Motor neuron (in vitro differentiated cells): ENCODE measurements around the gene MACROD2. TPM values are rescaled to one million over a fixed set of nuclear protein-coding genes. Genes with fewer than 3 reads are reported as not detected.

Experiments used
- ATAC-seq, 8 experiments: fragments of 200-7000 bp; cut with Tn5 transposase; replicated peaks in 6 of 8; 2 replicates each; pipeline ENCODE4 v1.8.0; 2021; ENCODE audit warnings: mild to moderate bottlenecking in 8 of 8, moderate library complexity in 8 of 8
- H3K27ac ChIP-seq, 2 donors: fragments of 250-450 bp; sonication (Bioruptor Pico); 2 replicates each; pipeline ENCODE4 v1.9.0; 2021; ENCODE audit warnings: antibody characterized with exemption in 2 of 2, mild to moderate bottlenecking in 2 of 2, moderate library complexity in 1 of 2
- H3K4me1 ChIP-seq, 2 donors: fragments of 250-450 bp; sonication (Bioruptor Pico); replicated peaks in 1 of 2; 2 replicates each; pipeline ENCODE4 v1.6.1; 2021; ENCODE audit warnings: antibody characterized with exemption in 2 of 2, mild to moderate bottlenecking in 2 of 2, moderate library complexity in 1 of 2
- H3K4me3 ChIP-seq, 5 donors: fragments of 250-450 bp; sonication (Bioruptor Pico); 2 replicates each; pipeline ENCODE4 v1.9.0; 2021; ENCODE audit warnings: antibody characterized with exemption in 5 of 5, mild to moderate bottlenecking in 5 of 5, moderate library complexity in 4 of 5
- WGBS, 10 experiments: fragments of 450-650 bp; shearing (Covaris generic); methylation state at CpG; one replicate each; pipeline ENCODE4 v1.0.0; 2022; 5-methylcytosine and 5-hydroxymethylcytosine counted together
- in situ Hi-C, 9 experiments: fragments of 400-800 bp; cut with MboI; loops; one replicate each; pipeline ENCODE4 v1.15.0; 2021; ENCODE audit warnings: low sequenced_read_pairs in 9 of 9, low pct_unique_long_range_greater_than_20kb in 2 of 9; ENCODE audit not compliant: unreplicated experiment in 9 of 9
- total RNA-seq, 8 experiments: library from RNA; unstranded; fragments of 300-600 nt; gene quantifications; 2 replicates each; pipeline versions ENCODE4 v1.2.3 to v1.2.4, GENCODE V29; 2022

The MACROD2 gene
- total RNA-seq, 8 experiments from 2014 or later = 4.3 to 24.9 (median 10.4) TPM

GRCh38 chr20:15814911-15815310 is 1819.6 kb downstream of the MACROD2 start:
- H3K4me3 ChIP-seq = no peak overlapping the region
- H3K4me1 ChIP-seq = peaks cover 0 to 12% of the 10 kb centered on the region in 2 donors
- ATAC-seq = peak in 3 of 8 experiments; percentile 72 to 98 (median 98)
- WGBS, 10 experiments = 0 to 80% (median 37%) methylated on average over 1 to 2 of the region's 2 CpGs; no CpG with 5 or more reads in 3 of the 10 experiments
- in situ Hi-C loops = no loop called here
- H3K27ac ChIP-seq = no peak overlapping the region

GRCh38 chr20:15817351-15817750 is 1822.0 kb downstream of the MACROD2 start:
- no peak for ATAC-seq
- Histone ChIP-seq H3K4me3 (no peak overlapping the region), H3K4me1 (peaks cover 0 to 12% of the 10 kb centered on the region in 2 donors), H3K27ac (no peak overlapping the region)
- in situ Hi-C loops = no loop called here
- 25 to 100% (median 83%) methylated on average over 1 to 2 of the region's 2 CpGs; no CpG with 5 or more reads in 1 of the 10 experiments for WGBS, 10 experiments

GRCh38 chr20:15818651-15819071 is 1823.3 kb downstream of the MACROD2 start:
- ATAC-seq = peak in 2 of 8 experiments; percentile 46 to 56
- 57 to 83% (median 64%) methylated on average over 2 to 4 of the region's 4 CpGs; no CpG with 5 or more reads in 2 of the 10 experiments for WGBS, 10 experiments

GRCh38 chr20:15823718-15824117 is 1828.4 kb downstream of the MACROD2 start:
- WGBS, 10 experiments = 0 to 100% (median 49%) methylated on average over 1 to 2 of the region's 2 CpGs; no CpG with 5 or more reads in 4 of the 10 experiments
- peak in 3 of 8 experiments; percentile 32 to 92 (median 89) for ATAC-seq
- Histone ChIP-seq H3K27ac (no peak overlapping the region), H3K4me1 (peaks cover 0 to 19% of the 10 kb centered on the region in 2 donors), H3K4me3 (no peak overlapping the region)
- in situ Hi-C loops = no loop called here

More at GRCh38 chr20:15818651-15819071, 1823.3 kb downstream of the MACROD2 start:
- H3K27ac ChIP-seq = no peak overlapping the region
- no peak overlapping the region for H3K4me3 ChIP-seq
- in situ Hi-C loops = no loop called here
- peaks cover 0 to 25% of the 10 kb centered on the region in 2 donors for H3K4me1 ChIP-seq

GRCh38 chr20:15827628-15828027 is 1832.3 kb downstream of the MACROD2 start:
- H3K4me3 ChIP-seq = no peak overlapping the region
- no peak overlapping the region for H3K27ac ChIP-seq
- ATAC-seq = no peak
- in situ Hi-C loops = no loop called here
- H3K4me1 ChIP-seq = peaks cover 0 to 16% of the 10 kb centered on the region in 2 donors

- no peak for ATAC-seq
- no peak overlapping the region for H3K4me3 ChIP-seq
- in situ Hi-C loops = no loop called here
- no peak overlapping the region for H3K27ac ChIP-seq
- H3K4me1 ChIP-seq = no peaks in the 10 kb centered on the region
These were observed 1835.9 kb downstream of the MACROD2 start for GRCh38 chr20:15831201-15831600.

- no peak for ATAC-seq
- no peak overlapping the region for H3K4me3 ChIP-seq
- H3K4me1 ChIP-seq = no peaks in the 10 kb centered on the region
- 26 to 98% (median 70%) methylated on average over 1 to 5 of the region's 6 CpGs; no CpG with 5 or more reads in 2 of the 10 experiments for WGBS, 10 experiments
- H3K27ac ChIP-seq = no peak overlapping the region
- in situ Hi-C loops = no loop called here
These were observed 1837.2 kb downstream of the MACROD2 start for GRCh38 chr20:15832512-15832911.

- no peaks in the 10 kb centered on the region for H3K4me1 ChIP-seq
- no peak overlapping the region for H3K4me3 ChIP-seq
- 32 to 95% (median 72%) methylated on average over 1 to 3 of the region's 3 CpGs; no CpG with 5 or more reads in 1 of the 10 experiments for WGBS, 10 experiments
- in situ Hi-C loops = no loop called here
- no peak overlapping the region for H3K27ac ChIP-seq
- ATAC-seq = peak in 2 of 8 experiments; percentile 43 to 95
These were observed 1839.5 kb downstream of the MACROD2 start for GRCh38 chr20:15834857-15835256.

GRCh38 chr20:15835811-15836210 is 1840.5 kb downstream of the MACROD2 start:
- in situ Hi-C loops = no loop called here
- no peak for ATAC-seq
- Histone ChIP-seq H3K4me3 (no peak overlapping the region), H3K27ac (no peak overlapping the region), H3K4me1 (no peaks in the 10 kb centered on the region)
- 0 to 100% (median 100%) methylated on average over 1 of the region's 1 CpG; no CpG with 5 or more reads in 5 of the 10 experiments for WGBS, 10 experiments

- H3K4me1 ChIP-seq = no peaks in the 10 kb centered on the region
- ATAC-seq = no peak
- 50 to 100% (median 95%) methylated on average over 1 to 2 of the region's 2 CpGs; no CpG with 5 or more reads in 3 of the 10 experiments for WGBS, 10 experiments
- in situ Hi-C loops = no loop called here
- H3K4me3 ChIP-seq = no peak overlapping the region
- H3K27ac ChIP-seq = no peak overlapping the region
These were observed 1841.3 kb downstream of the MACROD2 start for GRCh38 chr20:15836634-15837033.

- ATAC-seq = no peak
- in situ Hi-C loops = no loop called here
- H3K4me3 ChIP-seq = no peak overlapping the region
- H3K4me1 ChIP-seq = no peaks in the 10 kb centered on the region
- no peak overlapping the region for H3K27ac ChIP-seq
- 33 to 100% (median 89%) methylated on average over 1 to 3 of the region's 3 CpGs for WGBS, 10 experiments
These were observed 1842.2 kb downstream of the MACROD2 start for GRCh38 chr20:15837563-15837962.

- no peak for ATAC-seq
- H3K27ac ChIP-seq = no peak overlapping the region
- H3K4me1 ChIP-seq = peaks cover 0 to 3% of the 10 kb centered on the region in 2 donors
- in situ Hi-C loops = no loop called here
- H3K4me3 ChIP-seq = no peak overlapping the region
- 21 to 100% (median 86%) methylated on average over 1 to 2 of the region's 2 CpGs; no CpG with 5 or more reads in 1 of the 10 experiments for WGBS, 10 experiments
These were observed 1843.2 kb downstream of the MACROD2 start for GRCh38 chr20:15838466-15838865.

GRCh38 chr20:15840636-15841301 is 1845.5 kb downstream of the MACROD2 start:
- H3K4me1 ChIP-seq = peaks cover 0 to 8% of the 10 kb centered on the region in 2 donors
- no peak overlapping the region for H3K27ac ChIP-seq
- in situ Hi-C loops = no loop called here
- no peak for ATAC-seq
- WGBS, 10 experiments = 17 to 100% (median 23%) methylated on average over 2 to 4 of the region's 4 CpGs; no CpG with 5 or more reads in 1 of the 10 experiments
- H3K4me3 ChIP-seq = no peak overlapping the region

- H3K4me1 ChIP-seq = peaks cover 0 to 8% of the 10 kb centered on the region in 2 donors
- ATAC-seq = peak in 1 of 8 experiments; percentile 12
- no peak overlapping the region for H3K27ac ChIP-seq
- no peak overlapping the region for H3K4me3 ChIP-seq
- in situ Hi-C loops = no loop called here
- WGBS, 10 experiments = 86 to 100% (median 100%) methylated on average over 1 of the region's 1 CpG; no CpG with 5 or more reads in 7 of the 10 experiments
These were observed 1847.6 kb downstream of the MACROD2 start for GRCh38 chr20:15842872-15843271.
